Natural killer cell (primary cell): ENCODE measurements around the gene GALNTL6. TPM values are rescaled to one million over a fixed set of nuclear protein-coding genes. Genes with fewer than 3 reads are reported as not detected.

Experiments used
- ATAC-seq, 3 donors: fragments of 150-1000 bp in 2 of 3; fragments of 200-7000 bp in 1 of 3; cut with Tn5 transposase; 1 replicate in 1 of 3; 2 replicates in 2 of 3; pipeline ENCODE4 v1.10.0; 2021; ENCODE audit warnings: mild to moderate bottlenecking in 2 of 3, moderate library complexity in 2 of 3
- DNase-seq, 2 donors: peaks; one replicate each; pipeline versions ENCODE4 v3.0.0 to v3.0.0-alpha.2; 2013 to 2021; ENCODE audit warnings: mixed read lengths in 1 of 2
- H3K27ac ChIP-seq: one replicate; pipeline ENCODE4 v1.5.1; 2013; ENCODE audit warnings: mild to moderate bottlenecking, low read length
- H3K27me3 ChIP-seq: one replicate; pipeline ENCODE4 v1.6.1; 2013; ENCODE audit warnings: low read length; ENCODE audit not compliant: control insufficient read depth, insufficient read depth
- H3K36me3 ChIP-seq: one replicate; pipeline ENCODE4 v1.6.1; 2013; ENCODE audit warnings: low read length; ENCODE audit not compliant: control insufficient read depth, insufficient read depth
- H3K4me1 ChIP-seq: one replicate; pipeline ENCODE4 v1.6.1; 2013; ENCODE audit warnings: low read length; ENCODE audit not compliant: control insufficient read depth, insufficient read depth
- H3K4me3 ChIP-seq: one replicate; pipeline ENCODE4 v1.5.1; 2013; ENCODE audit warnings: low read length
- H3K9me3 ChIP-seq: one replicate; pipeline ENCODE4 v1.6.1; 2013; ENCODE audit warnings: low read length; ENCODE audit not compliant: control insufficient read depth, insufficient read depth
- H3K27ac Mint-ChIP-seq, 2 donors: one replicate each; pipeline ENCODE4 v1.8.0; 2022; ENCODE audit warnings: mild to moderate bottlenecking in 2 of 2, mixed read lengths in 2 of 2, moderate library complexity in 1 of 2
- H3K27me3 Mint-ChIP-seq, 2 donors: one replicate each; pipeline ENCODE4 v1.8.0; 2022; ENCODE audit warnings: low read depth in 2 of 2, mixed read lengths in 2 of 2
- H3K36me3 Mint-ChIP-seq: one replicate; pipeline ENCODE4 v1.8.0; 2022; ENCODE audit warnings: mixed read lengths
- H3K4me1 Mint-ChIP-seq, 2 donors: one replicate each; pipeline ENCODE4 v1.8.0; 2022; ENCODE audit warnings: mixed read lengths in 2 of 2
- H3K4me3 Mint-ChIP-seq: one replicate; pipeline ENCODE4 v1.8.0; 2022; ENCODE audit warnings: mild to moderate bottlenecking, moderate library complexity, mixed read lengths
- H3K9me3 Mint-ChIP-seq, 2 donors: one replicate each; pipeline ENCODE4 v1.8.0; 2022; ENCODE audit warnings: mixed read lengths in 2 of 2
- CTCF ChIP-seq: fragments of 200-600 bp; IDR thresholded peaks from one replicate; pipeline ENCODE4 v1.8.0; 2022; ENCODE audit warnings: antibody characterized with exemption
- WGBS: methylation state at CpG from one replicate; pipeline ENCODE4 v1.1.7; 2013; ENCODE audit warnings: missing lambda C conversion rate; ENCODE audit not compliant: insufficient coverage; 5-methylcytosine and 5-hydroxymethylcytosine counted together
- intact Hi-C: fragments of 100-400 bp; cut with micrococcal nuclease; formaldehyde crosslinking; loops from one replicate; pipeline ENCODE4 v1.14.2; 2022
- total RNA-seq, 4 donors: library from RNA; stranded (reverse); fragments of 120-200 nt in 1 of 4; gene quantifications; one replicate each; pipeline versions ENCODE4 v1.2.3 to v1.2.4, GENCODE V29; 2013 to 2022

The GALNTL6 gene
- total RNA-seq, 3 donors from 2014 or later (not counting 1 experiment from before 2014, with no cell fraction given): not detected

- no peaks in the 10 kb centered on the region for H3K36me3 ChIP-seq
- H3K4me1 ChIP-seq: no peaks in the 10 kb centered on the region
- TF ChIP-seq CTCF: no peak
- intact Hi-C loops: no loop called here
- no CpG with 5 or more reads among the region's 3 CpGs for WGBS
- H3K27me3 ChIP-seq: no peaks in the 10 kb centered on the region
- no peaks in the 10 kb centered on the region for H3K9me3 ChIP-seq
- no peaks in the 10 kb centered on the region for H3K27me3 Mint-ChIP-seq
- peaks cover 7 to 9% of the 10 kb centered on the region in 2 donors for H3K9me3 Mint-ChIP-seq
- no peak overlapping the region for H3K4me3 ChIP-seq
- no peak overlapping the region for H3K27ac Mint-ChIP-seq
- H3K4me3 Mint-ChIP-seq: no peak overlapping the region
- no peaks in the 10 kb centered on the region for H3K4me1 Mint-ChIP-seq
- H3K27ac ChIP-seq: no peak overlapping the region
- ATAC-seq (no peak), DNase-seq (no peak)
- H3K36me3 Mint-ChIP-seq: no peaks in the 10 kb centered on the region
Observed at GRCh38 chr4:171920901-171921300, 107.7 kb downstream of the GALNTL6 start.

- H3K4me1 Mint-ChIP-seq: no peaks in the 10 kb centered on the region
- no peak for TF ChIP-seq CTCF
- Histone ChIP-seq H3K27ac (no peak overlapping the region), H3K27me3 (no peaks in the 10 kb centered on the region), H3K9me3 (peaks cover 4% of the 10 kb centered on the region), H3K36me3 (no peaks in the 10 kb centered on the region), H3K4me1 (no peaks in the 10 kb centered on the region), H3K4me3 (no peak overlapping the region)
- intact Hi-C loops: no loop called here
- no peak overlapping the region for H3K4me3 Mint-ChIP-seq
- no peak for DNase-seq
- WGBS: 88% methylated on average over 5 of the region's 5 CpGs
- no peaks in the 10 kb centered on the region for H3K27me3 Mint-ChIP-seq
- H3K27ac Mint-ChIP-seq: no peak overlapping the region
- H3K9me3 Mint-ChIP-seq: peaks cover 5 to 8% of the 10 kb centered on the region in 2 donors
- no peak for ATAC-seq
- no peaks in the 10 kb centered on the region for H3K36me3 Mint-ChIP-seq
Observed at GRCh38 chr4:171924746-171925376, 111.7 kb downstream of the GALNTL6 start.

GRCh38 chr4:171928336-171928735, 115.1 kb downstream of the GALNTL6 start:
- H3K27me3 Mint-ChIP-seq: no peaks in the 10 kb centered on the region
- H3K9me3 ChIP-seq: peaks cover 7% of the 10 kb centered on the region
- peaks cover 5 to 13% of the 10 kb centered on the region in 2 donors for H3K9me3 Mint-ChIP-seq
- no peaks in the 10 kb centered on the region for H3K4me1 Mint-ChIP-seq
- no peak overlapping the region for H3K4me3 ChIP-seq
- DNase-seq (no peak), ATAC-seq (no peak)
- H3K36me3 ChIP-seq: no peaks in the 10 kb centered on the region
- no peak for TF ChIP-seq CTCF
- H3K36me3 Mint-ChIP-seq: no peaks in the 10 kb centered on the region
- H3K4me1 ChIP-seq: no peaks in the 10 kb centered on the region
- H3K4me3 Mint-ChIP-seq: no peak overlapping the region
- H3K27me3 ChIP-seq: no peaks in the 10 kb centered on the region
- intact Hi-C loops: no loop called here
- H3K27ac Mint-ChIP-seq: no peak overlapping the region
- WGBS: 78% methylated on average over 4 of the region's 4 CpGs
- no peak overlapping the region for H3K27ac ChIP-seq

- Histone ChIP-seq H3K9me3 (peaks cover 7% of the 10 kb centered on the region), H3K27ac (no peak overlapping the region), H3K36me3 (no peaks in the 10 kb centered on the region), H3K4me1 (no peaks in the 10 kb centered on the region), H3K27me3 (no peaks in the 10 kb centered on the region), H3K4me3 (no peak overlapping the region)
- TF ChIP-seq CTCF: no peak
- no peaks in the 10 kb centered on the region for H3K36me3 Mint-ChIP-seq
- no peak overlapping the region for H3K27ac Mint-ChIP-seq
- ATAC-seq: no peak
- DNase-seq: no peak
- intact Hi-C loops: no loop called here
- H3K9me3 Mint-ChIP-seq: peaks cover 2 to 9% of the 10 kb centered on the region in 2 donors
- no peaks in the 10 kb centered on the region for H3K27me3 Mint-ChIP-seq
- H3K4me1 Mint-ChIP-seq: no peaks in the 10 kb centered on the region
- no peak overlapping the region for H3K4me3 Mint-ChIP-seq
- WGBS: 93% methylated on average over 11 of the region's 11 CpGs
Observed at GRCh38 chr4:171929477-171929876, 116.3 kb downstream of the GALNTL6 start.
